DND-41 (cell line): ENCODE data around the gene CHTF18.

Experiments
- ATAC-seq: fragments of 200-7000 bp; cut with Tn5 transposase; 3 replicates; pipeline ENCODE4 v1.9.1; 2021; ENCODE audit warnings: low read depth; ENCODE audit not compliant: insufficient read depth
- DNase-seq: peaks from one replicate; pipeline ENCODE4 v3.0.0-alpha.2; 2020
- H2AFZ ChIP-seq: 2 replicates; pipeline ENCODE4 v1.6.0; 2012; ENCODE audit warnings: low read depth, low read length
- H3K27ac ChIP-seq: 2 replicates; pipeline ENCODE4 v1.5.1; 2012; ENCODE audit warnings: low read length, inconsistent platforms
- H3K27me3 ChIP-seq: fragments of 200-600 bp; sonication (generic); 2 replicates; pipeline ENCODE4 v1.6.0; 2012; ENCODE audit warnings: low read length, mild to moderate bottlenecking, inconsistent platforms; ENCODE audit not compliant: insufficient read depth, poor library complexity
- H3K36me3 ChIP-seq: 2 replicates; pipeline ENCODE4 v1.5.1; 2012; ENCODE audit warnings: low read length, inconsistent platforms; ENCODE audit not compliant: insufficient read depth
- H3K4me1 ChIP-seq: 2 replicates; pipeline ENCODE4 v1.5.1; 2012; ENCODE audit warnings: mild to moderate bottlenecking, low read length; ENCODE audit not compliant: insufficient read depth
- H3K4me2 ChIP-seq: 2 replicates; pipeline ENCODE4 v1.6.0; 2012; ENCODE audit warnings: mild to moderate bottlenecking, moderate library complexity, low read length, inconsistent platforms; ENCODE audit not compliant: insufficient read depth
- H3K4me3 ChIP-seq, 2 experiments: fragments of 200-600 bp in 1 of 2; shearing (Covaris generic) in 1 of 2; 2 replicates each; pipeline ENCODE4 v1.5.1; 2012 to 2016; ENCODE audit warnings: inconsistent platforms in 2 of 2, low read length in 2 of 2, mild to moderate bottlenecking in 2 of 2, low read depth in 1 of 2, moderate library complexity in 1 of 2
- H3K79me2 ChIP-seq: 2 replicates; pipeline ENCODE4 v1.6.0; 2012; ENCODE audit warnings: low read length, inconsistent platforms; ENCODE audit not compliant: insufficient read depth
- H3K9ac ChIP-seq: 2 replicates; pipeline ENCODE4 v1.6.0; 2012; ENCODE audit warnings: low read depth, mild to moderate bottlenecking, inconsistent platforms, low read length, moderate library complexity
- H3K9me3 ChIP-seq: 2 replicates; pipeline ENCODE4 v1.5.1; 2012; ENCODE audit warnings: low read length, moderate library complexity, mild to moderate bottlenecking, inconsistent platforms; ENCODE audit not compliant: insufficient read depth, severe bottlenecking
- H4K20me1 ChIP-seq: 2 replicates; pipeline ENCODE4 v1.6.0; 2012; ENCODE audit warnings: low read length; ENCODE audit not compliant: insufficient read depth
- CTCF ChIP-seq: IDR thresholded peaks from 2 replicates; pipeline ENCODE4 v1.5.1; 2012; ENCODE audit warnings: borderline replicate concordance, low read length, moderate library complexity, mild to moderate bottlenecking; ENCODE audit not compliant: poor library complexity, severe bottlenecking; ENCODE audit errors: extremely low read depth
- EZH2 ChIP-seq: IDR thresholded peaks from 3 replicates; pipeline ENCODE4 v1.6.1; 2012; ENCODE audit warnings: borderline replicate concordance, low read depth, mild to moderate bottlenecking, moderate library complexity, low read length, inconsistent platforms; ENCODE audit not compliant: severe bottlenecking

CHTF18 gene

GRCh38 chr16:778447-778846 is 10.0 kb upstream of the CHTF18 start:
- H3K79me2 ChIP-seq: no peaks in the 10 kb centered on the region
- 0 out of 2 replicates have a peak, but pooled peaks cover 2% of the 10 kb centered on the region for H4K20me1 ChIP-seq
- no peaks in the 10 kb centered on the region for H3K9me3 ChIP-seq
- no peak overlapping the region for H2AFZ ChIP-seq
- ATAC-seq (no peak), DNase-seq (no peak)
- H3K27ac ChIP-seq: no peak overlapping the region
- H3K4me2 ChIP-seq: no peak overlapping the region
- no peaks in the 10 kb centered on the region for H3K36me3 ChIP-seq
- H3K27me3 ChIP-seq: no peaks in the 10 kb centered on the region
- TF ChIP-seq EZH2 (no peak), CTCF (no peak)
- H3K9ac ChIP-seq: no peak overlapping the region
- H3K4me1 ChIP-seq: no peaks in the 10 kb centered on the region
- H3K4me3 ChIP-seq: no peak overlapping the region

GRCh38 chr16:778909-779527 is 9.4 kb upstream of the CHTF18 start:
- Histone ChIP-seq H3K79me2 (no peaks in the 10 kb centered on the region), H3K9ac (no peak overlapping the region), H3K4me3 (no peak overlapping the region)

GRCh38 chr16:779561-779960 is 8.9 kb upstream of the CHTF18 start:
- no peaks in the 10 kb centered on the region for H3K79me2 ChIP-seq
- H3K27ac ChIP-seq: no peak overlapping the region
- no peak overlapping the region for H3K4me2 ChIP-seq
- ATAC-seq (no peak), DNase-seq (no peak)
- H3K27me3 ChIP-seq: no peaks in the 10 kb centered on the region
- H4K20me1 ChIP-seq: peaks cover 3% of the 10 kb centered on the region; the same call in 1 of the 2 replicates
- H3K36me3 ChIP-seq: no peaks in the 10 kb centered on the region
- no peak for TF ChIP-seq EZH2
- TF ChIP-seq CTCF: no peak
- no peak overlapping the region for H2AFZ ChIP-seq
- H3K9ac ChIP-seq: no peak overlapping the region
- H3K4me3 ChIP-seq: no peak overlapping the region
- H3K4me1 ChIP-seq: no peaks in the 10 kb centered on the region
- no peaks in the 10 kb centered on the region for H3K9me3 ChIP-seq

More at GRCh38 chr16:778909-779527, 9.4 kb upstream of the CHTF18 start:
- no peak for DNase-seq
- Histone ChIP-seq H3K4me2 (no peak overlapping the region), H3K36me3 (no peaks in the 10 kb centered on the region), H2AFZ (no peak overlapping the region), H3K9me3 (no peaks in the 10 kb centered on the region), H3K27ac (no peak overlapping the region), H4K20me1 (peaks cover 2% of the 10 kb centered on the region; the same call in 1 of the 2 replicates), H3K4me1 (no peaks in the 10 kb centered on the region), H3K27me3 (no peaks in the 10 kb centered on the region)
- TF ChIP-seq EZH2 (no peak), CTCF (no peak)
- ATAC-seq: no peak
